ENCODE results near the gene FRAS1. TPM values are rescaled to one million over a fixed set of nuclear protein-coding genes. Genes with fewer than 3 reads are reported as not detected.
A peak's percentile ranks its signal among the peaks of the same experiment; 100 is the strongest.

FRAS1 gene
- total RNA-seq, 2 experiments from 2014 or later = not detected

DNA sequence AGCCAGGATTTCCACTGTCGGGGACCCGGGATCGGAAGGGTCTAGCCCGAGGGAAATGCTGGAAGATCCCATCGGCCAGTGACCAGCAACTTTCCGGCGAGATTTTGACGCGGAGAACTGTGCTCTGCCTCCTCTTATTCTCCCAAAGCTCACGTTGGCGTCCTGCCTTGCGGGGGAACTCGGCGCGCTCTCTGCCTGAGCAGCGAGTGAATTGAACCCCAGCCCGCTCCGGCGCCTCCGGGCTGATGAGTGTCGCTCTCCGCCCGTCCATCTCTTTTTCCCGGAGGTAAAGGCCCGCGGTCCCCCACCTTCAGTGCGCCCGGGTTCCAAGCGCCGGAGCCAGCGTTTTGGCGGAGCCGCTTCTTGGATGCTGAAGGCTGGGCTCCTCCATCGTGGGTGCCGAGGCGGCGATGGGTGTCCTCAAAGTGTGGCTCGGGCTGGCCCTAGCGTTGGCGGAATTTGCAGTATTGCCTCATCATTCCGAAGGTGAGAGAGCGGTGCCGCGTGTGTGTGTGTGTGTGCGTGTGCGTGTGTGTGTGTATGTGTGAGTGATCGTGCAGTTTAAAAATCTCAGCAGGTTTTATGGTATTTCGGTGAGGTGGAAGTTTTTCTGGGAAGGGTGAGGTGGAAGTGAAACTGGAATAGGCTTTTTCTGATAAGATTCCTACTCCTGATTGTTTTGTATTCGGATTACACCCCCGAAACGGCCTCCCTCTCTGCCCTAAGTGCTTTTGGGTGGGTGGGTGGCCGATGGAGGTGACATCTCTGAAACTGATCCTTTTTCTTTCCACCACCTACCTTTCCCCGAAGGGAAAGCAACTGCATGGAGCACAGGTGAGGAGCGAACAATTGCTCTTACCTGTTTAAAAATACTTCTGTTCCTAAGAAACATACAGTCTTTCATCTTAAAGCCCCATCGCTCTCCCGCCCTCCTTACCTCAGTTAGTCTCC, 752 bp downstream of the FRAS1 start:
- ChIA-PET POLR2A (no interaction called here), CTCF (no interaction called here)
- peak overlapping the region; percentile 89 for H3K4me3 Mint-ChIP-seq
- H3K27ac Mint-ChIP-seq = no peak overlapping the region
- intact Hi-C loops (cut with DNase I, micrococcal nuclease) = no loop called here
- Histone ChIP-seq H3K27me3 (ENCODE audit: control insufficient read depth in 1 of 2, insufficient read depth in 2 of 2, low read length in 2 of 2) (peaks cover 51 to 71% of the 10 kb centered on the region in 2 experiments), H3K27ac (ENCODE audit: low read depth in 1 of 2, low read length in 2 of 2) (no peak overlapping the region), H3K4me3 (ENCODE audit: low read length) (peak overlapping the region; percentile 51), H3K9me3 (ENCODE audit: control insufficient read depth in 1 of 2, insufficient read depth in 1 of 2, low read length in 2 of 2) (peaks cover 0 to 14% of the 10 kb centered on the region in 2 experiments), H3K4me1 (ENCODE audit: insufficient read depth, low read length) (peaks cover 34% of the 10 kb centered on the region), H3K36me3 (ENCODE audit: insufficient read depth, low read length) (no peaks in the 10 kb centered on the region)
- ATAC-seq (ENCODE audit: poor library complexity) (peak; percentile 32), DNase-seq (peak in 3 of 14 experiments; percentile 4 to 35 (median 19))
- TF ChIP-seq, protein P1, sequence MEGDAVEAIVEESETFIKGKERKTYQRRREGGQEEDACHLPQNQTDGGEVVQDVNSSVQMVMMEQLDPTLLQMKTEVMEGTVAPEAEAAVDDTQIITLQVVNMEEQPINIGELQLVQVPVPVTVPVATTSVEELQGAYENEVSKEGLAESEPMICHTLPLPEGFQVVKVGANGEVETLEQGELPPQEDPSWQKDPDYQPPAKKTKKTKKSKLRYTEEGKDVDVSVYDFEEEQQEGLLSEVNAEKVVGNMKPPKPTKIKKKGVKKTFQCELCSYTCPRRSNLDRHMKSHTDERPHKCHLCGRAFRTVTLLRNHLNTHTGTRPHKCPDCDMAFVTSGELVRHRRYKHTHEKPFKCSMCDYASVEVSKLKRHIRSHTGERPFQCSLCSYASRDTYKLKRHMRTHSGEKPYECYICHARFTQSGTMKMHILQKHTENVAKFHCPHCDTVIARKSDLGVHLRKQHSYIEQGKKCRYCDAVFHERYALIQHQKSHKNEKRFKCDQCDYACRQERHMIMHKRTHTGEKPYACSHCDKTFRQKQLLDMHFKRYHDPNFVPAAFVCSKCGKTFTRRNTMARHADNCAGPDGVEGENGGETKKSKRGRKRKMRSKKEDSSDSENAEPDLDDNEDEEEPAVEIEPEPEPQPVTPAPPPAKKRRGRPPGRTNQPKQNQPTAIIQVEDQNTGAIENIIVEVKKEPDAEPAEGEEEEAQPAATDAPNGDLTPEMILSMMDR (IDR thresholded peaks at IDR 0.05) = no peak
- H3K9me3 Mint-ChIP-seq = no peaks in the 10 kb centered on the region
- H3K27me3 Mint-ChIP-seq = peaks cover 92% of the 10 kb centered on the region
- H3K4me1 Mint-ChIP-seq (ENCODE audit: low read depth) = peaks cover 29% of the 10 kb centered on the region
- H3K36me3 Mint-ChIP-seq (ENCODE audit: low read depth) = no peaks in the 10 kb centered on the region

GRCh38 chr4:78058591-78059523, 1.7 kb downstream of the FRAS1 start:
- ChIA-PET POLR2A (interaction anchor here (0.6 kb wide), 2 partner anchors 77 to 778 kb away, joined by 3 to 4 read pairs; no protein-coding TSS in a partner anchor), CTCF (interaction anchor here (0.6 kb wide), 1 partner anchor 89 kb away, joined by 3 read pairs; no protein-coding TSS in a partner anchor)
- peak overlapping the region; percentile 89 for H3K4me3 Mint-ChIP-seq
- Histone ChIP-seq H3K4me3 (ENCODE audit: low read length) (peak overlapping the region; percentile 51), H3K27ac (ENCODE audit: low read depth in 1 of 2, low read length in 2 of 2) (no peak overlapping the region), H3K27me3 (ENCODE audit: control insufficient read depth in 1 of 2, insufficient read depth in 2 of 2, low read length in 2 of 2) (peaks cover 51 to 78% of the 10 kb centered on the region in 2 experiments), H3K4me1 (ENCODE audit: insufficient read depth, low read length) (peaks cover 34% of the 10 kb centered on the region), H3K9me3 (ENCODE audit: control insufficient read depth in 1 of 2, insufficient read depth in 1 of 2, low read length in 2 of 2) (peaks cover 0 to 14% of the 10 kb centered on the region in 2 experiments), H3K36me3 (ENCODE audit: insufficient read depth, low read length) (no peaks in the 10 kb centered on the region)
- H3K27ac Mint-ChIP-seq = no peak overlapping the region
- ATAC-seq (ENCODE audit: poor library complexity) (peak; percentile 14), DNase-seq (peak in 2 of 14 experiments; percentile 10 to 11)
- peaks cover 29% of the 10 kb centered on the region for H3K4me1 Mint-ChIP-seq (ENCODE audit: low read depth)
- no peaks in the 10 kb centered on the region for H3K9me3 Mint-ChIP-seq
- H3K36me3 Mint-ChIP-seq (ENCODE audit: low read depth) = no peaks in the 10 kb centered on the region
- TF ChIP-seq, protein P1 (IDR thresholded peaks at IDR 0.05) = no peak
- peaks cover 89% of the 10 kb centered on the region for H3K27me3 Mint-ChIP-seq
- intact Hi-C loops (cut with DNase I, micrococcal nuclease) = no loop called here

DNA sequence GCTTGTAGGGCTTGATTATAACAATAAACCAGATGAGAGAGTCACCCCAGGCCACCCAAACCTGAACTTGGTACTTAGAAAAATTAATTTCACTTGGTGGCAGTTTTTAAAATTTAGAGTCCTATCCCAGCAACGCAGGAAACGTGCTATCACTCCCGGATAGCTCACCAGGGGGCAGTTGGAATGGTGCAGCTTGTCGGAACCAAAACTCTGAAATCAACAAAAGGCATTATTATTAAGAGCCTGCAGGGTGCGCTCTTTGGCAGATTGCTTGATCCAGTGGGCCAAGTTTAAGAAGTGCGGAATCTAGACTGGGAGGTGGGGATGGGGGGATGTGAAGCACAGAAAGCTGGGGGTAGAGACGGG, 2.4 kb downstream of the FRAS1 start:
- Histone ChIP-seq H3K27ac (ENCODE audit: low read depth in 1 of 2, low read length in 2 of 2) (no peak overlapping the region), H3K36me3 (ENCODE audit: insufficient read depth, low read length) (no peaks in the 10 kb centered on the region), H3K9me3 (ENCODE audit: control insufficient read depth in 1 of 2, insufficient read depth in 1 of 2, low read length in 2 of 2) (peaks cover 0 to 14% of the 10 kb centered on the region in 2 experiments), H3K4me1 (ENCODE audit: insufficient read depth, low read length) (peaks cover 34% of the 10 kb centered on the region), H3K27me3 (ENCODE audit: control insufficient read depth in 1 of 2, insufficient read depth in 2 of 2, low read length in 2 of 2) (peaks cover 51 to 78% of the 10 kb centered on the region in 2 experiments), H3K4me3 (ENCODE audit: low read length) (peak overlapping the region; percentile 28)
- intact Hi-C loops (cut with DNase I, micrococcal nuclease) = no loop called here
- H3K36me3 Mint-ChIP-seq (ENCODE audit: low read depth) = no peaks in the 10 kb centered on the region
- peaks cover 85% of the 10 kb centered on the region for H3K27me3 Mint-ChIP-seq
- no peaks in the 10 kb centered on the region for H3K9me3 Mint-ChIP-seq
- ChIA-PET CTCF (interaction anchor here (0.6 kb wide), 1 partner anchor 89 kb away, joined by 3 read pairs; no protein-coding TSS in a partner anchor), POLR2A (interaction anchor here (0.6 kb wide), 2 partner anchors 78 to 778 kb away, joined by 3 to 4 read pairs; no protein-coding TSS in a partner anchor)
- DNase-seq (peak in 3 of 14 experiments; percentile 24 to 44 (median 35)), ATAC-seq (ENCODE audit: poor library complexity) (no peak)
- H3K4me1 Mint-ChIP-seq (ENCODE audit: low read depth) = peaks cover 29% of the 10 kb centered on the region
- TF ChIP-seq, protein P1 (IDR thresholded peaks at IDR 0.05) = no peak
- peak overlapping the region; percentile 74 for H3K4me3 Mint-ChIP-seq
- H3K27ac Mint-ChIP-seq = no peak overlapping the region

Data from CD4-positive, alpha-beta T cell (primary cell).